Mucosa of rectum (tissue), 2 donors: Measurements from ENCODE around the gene RTRAF.

Source experiments
- H3K27ac ChIP-seq, 2 donors: one replicate each; pipeline ENCODE4 v1.7.0; 2013; ENCODE audit warnings: inconsistent platforms in 2 of 2, low read depth in 2 of 2, low read length in 2 of 2
- H3K27me3 ChIP-seq, 2 donors: one replicate each; pipeline ENCODE4 v1.7.0; 2013; ENCODE audit warnings: low read length in 2 of 2; ENCODE audit not compliant: control insufficient read depth in 2 of 2, insufficient read depth in 2 of 2
- H3K36me3 ChIP-seq, 2 donors: one replicate each; pipeline ENCODE4 v1.7.0; 2013; ENCODE audit warnings: low read length in 2 of 2; ENCODE audit not compliant: control insufficient read depth in 2 of 2, insufficient read depth in 2 of 2
- H3K4me1 ChIP-seq, 2 donors: one replicate each; pipeline ENCODE4 v1.7.0; 2013; ENCODE audit warnings: low read length in 2 of 2, mild to moderate bottlenecking in 1 of 2; ENCODE audit not compliant: control insufficient read depth in 2 of 2, insufficient read depth in 2 of 2
- H3K4me3 ChIP-seq, 2 donors: one replicate each; pipeline ENCODE4 v1.7.0; 2013; ENCODE audit warnings: low read length in 2 of 2
- H3K9ac ChIP-seq, 2 donors: one replicate each; pipeline ENCODE4 v1.7.0; 2013; ENCODE audit warnings: low read length in 2 of 2, low read depth in 1 of 2, mild to moderate bottlenecking in 1 of 2
- H3K9me3 ChIP-seq, 2 donors: one replicate each; pipeline ENCODE4 v1.7.0; 2013; ENCODE audit warnings: low read length in 2 of 2; ENCODE audit not compliant: control insufficient read depth in 2 of 2
- donor health status: healthy.
- donor health status: Normal muscosa, but diverticular disease.

RTRAF gene

DNA sequence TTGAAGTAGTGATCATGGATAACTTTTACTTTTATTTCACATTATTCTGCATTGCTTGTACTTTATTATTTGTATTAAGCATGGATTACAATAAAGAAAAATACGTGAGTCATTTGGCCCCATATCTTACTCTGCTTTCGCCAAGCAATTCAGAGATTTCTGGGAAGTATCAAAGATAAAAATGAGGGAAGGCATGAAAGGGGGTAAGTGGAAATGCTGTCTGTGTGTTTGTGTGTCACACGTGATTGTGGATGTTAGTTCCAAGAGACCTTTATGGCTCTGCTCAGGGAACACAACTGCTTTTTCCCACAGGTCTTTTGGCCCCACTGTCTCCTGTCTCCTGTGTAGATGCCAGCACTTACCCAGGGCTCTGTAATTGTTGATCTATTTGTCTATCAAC is 69.0 kb downstream of the RTRAF start:
- Histone ChIP-seq H3K27ac (no peak overlapping the region), H3K4me1 (peaks cover 13 to 15% of the 10 kb centered on the region in 2 donors)

DNA sequence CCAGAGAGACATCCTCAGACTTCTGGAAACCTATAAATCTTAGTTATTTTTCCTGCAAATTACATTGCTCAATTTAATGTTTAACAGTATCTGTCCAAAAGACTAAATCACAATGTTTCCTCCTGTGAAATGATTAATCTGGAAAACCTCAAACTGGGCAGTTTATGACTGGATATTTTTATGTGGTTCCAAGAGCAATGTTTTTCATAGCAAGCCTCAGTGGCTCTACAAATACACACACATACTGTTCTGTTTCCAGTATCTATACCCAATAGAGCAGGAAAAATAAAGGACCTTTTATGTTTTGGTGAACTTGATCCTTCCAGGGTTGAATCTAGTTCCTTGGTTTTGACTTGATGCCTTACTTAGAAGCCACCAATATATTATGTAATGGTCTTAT is 70.3 kb downstream of the RTRAF start:
- no peaks in the 10 kb centered on the region for H3K36me3 ChIP-seq
- H3K4me1 ChIP-seq = peaks cover 13 to 15% of the 10 kb centered on the region in 2 donors
- H3K9me3 ChIP-seq = no peaks in the 10 kb centered on the region
- no peak overlapping the region for H3K9ac ChIP-seq
- H3K4me3 ChIP-seq = no peak overlapping the region
- H3K27ac ChIP-seq = peak overlapping the region in 1 of 2 donors; percentile 23
- H3K27me3 ChIP-seq = no peaks in the 10 kb centered on the region

More for the DNA sequence above, 69.0 kb downstream of the RTRAF start:
- Histone ChIP-seq H3K4me3 (no peak overlapping the region), H3K9me3 (no peaks in the 10 kb centered on the region), H3K9ac (no peak overlapping the region), H3K36me3 (no peaks in the 10 kb centered on the region), H3K27me3 (no peaks in the 10 kb centered on the region)

DNA sequence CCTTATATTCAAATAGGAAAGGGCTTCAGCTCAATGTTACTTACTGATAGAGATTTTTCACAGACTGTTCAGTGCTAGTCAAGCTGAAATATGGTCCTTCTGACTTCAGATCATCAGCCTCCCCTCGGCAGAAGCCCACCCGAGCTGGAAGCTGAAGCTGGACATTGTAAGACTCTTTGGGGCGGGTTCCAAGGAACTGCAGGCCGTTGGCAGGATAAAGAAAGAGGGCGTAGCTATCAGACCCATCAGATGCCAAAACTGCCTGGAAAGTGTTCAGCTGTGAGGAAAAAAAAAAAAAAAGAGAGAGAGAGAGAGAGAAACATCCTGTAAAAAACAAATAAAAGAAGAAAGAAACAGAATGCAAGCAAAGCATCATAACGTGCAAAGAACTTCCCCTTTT is 70.7 kb downstream of the RTRAF start:
- peaks cover 13 to 15% of the 10 kb centered on the region in 2 donors for H3K4me1 ChIP-seq
- H3K27ac ChIP-seq = peak overlapping the region; percentile 7 to 23
- no peak overlapping the region for H3K4me3 ChIP-seq
- H3K36me3 ChIP-seq = no peaks in the 10 kb centered on the region
- H3K9me3 ChIP-seq = no peaks in the 10 kb centered on the region
- no peaks in the 10 kb centered on the region for H3K27me3 ChIP-seq
- no peak overlapping the region for H3K9ac ChIP-seq
